Fibroblast of lung (primary cell): ENCODE data around the gene TXNDC8. TPM values are rescaled to one million over a fixed set of nuclear protein-coding genes. Genes with fewer than 3 reads are reported as not detected.
A peak's percentile ranks its signal among the peaks of the same experiment; 100 is the strongest.

Experiments
- DNase-seq, 2 donors: peaks; one replicate each; pipeline versions ENCODE4 v3.0.0 to v3.0.0-alpha.2; 2010; ENCODE audit warnings: low read depth in 2 of 2
- H2AFZ ChIP-seq: 2 replicates; pipeline ENCODE4 v1.5.1; 2012; ENCODE audit warnings: low read length, control low read depth, inconsistent platforms
- H3K27ac ChIP-seq: 2 replicates; pipeline ENCODE4 v1.5.1; 2011; ENCODE audit warnings: low read length, control low read depth; ENCODE audit not compliant: insufficient read depth
- H3K27me3 ChIP-seq: 2 replicates; pipeline ENCODE4 v1.5.1; 2011; ENCODE audit warnings: mild to moderate bottlenecking, low read length; ENCODE audit not compliant: control insufficient read depth, insufficient read depth
- H3K36me3 ChIP-seq: 2 replicates; pipeline ENCODE4 v1.5.1; 2011; ENCODE audit warnings: low read length; ENCODE audit not compliant: control insufficient read depth, insufficient read depth
- H3K4me1 ChIP-seq: 2 replicates; pipeline ENCODE4 v1.5.1; 2011; ENCODE audit warnings: low read length; ENCODE audit not compliant: control insufficient read depth, insufficient read depth; ENCODE audit errors: extremely low read depth
- H3K4me2 ChIP-seq: 2 replicates; pipeline ENCODE4 v1.5.1; 2011; ENCODE audit warnings: low read length, control low read depth; ENCODE audit not compliant: insufficient read depth; ENCODE audit errors: extremely low read depth
- H3K4me3 ChIP-seq, 4 experiments: fragments of 200-600 bp in 1 of 4; sonication (generic) in 1 of 4; replicated peaks in 1 of 4; 2 replicates each; pipeline ENCODE4 v1.5.1; 2011 to 2016; ENCODE audit warnings: low read length in 4 of 4, low read depth in 3 of 4, mild to moderate bottlenecking in 3 of 4, control low read depth in 2 of 4, inconsistent platforms in 1 of 4, mixed read lengths in 1 of 4; ENCODE audit not compliant: insufficient read depth in 1 of 4; ENCODE audit errors: control extremely low read depth in 1 of 4
- H3K79me2 ChIP-seq: 2 replicates; pipeline ENCODE4 v1.5.1; 2012; ENCODE audit warnings: mild to moderate bottlenecking, low read length, inconsistent platforms; ENCODE audit not compliant: control insufficient read depth, insufficient read depth
- H3K9ac ChIP-seq: 2 replicates; pipeline ENCODE4 v1.5.1; 2011; ENCODE audit warnings: mild to moderate bottlenecking, low read length, control low read depth; ENCODE audit not compliant: insufficient read depth
- H3K9me3 ChIP-seq: 2 replicates; pipeline ENCODE4 v1.5.1; 2012; ENCODE audit warnings: low read depth, low read length; ENCODE audit not compliant: control insufficient read depth, insufficient read depth
- H4K20me1 ChIP-seq: 2 replicates; pipeline ENCODE4 v1.5.1; 2011; ENCODE audit warnings: low read length; ENCODE audit not compliant: control insufficient read depth, insufficient read depth; ENCODE audit errors: extremely low read depth
- EZH2 ChIP-seq: IDR thresholded peaks from 2 replicates; pipeline ENCODE4 v1.5.1; 2012; ENCODE audit warnings: low read length, control low read depth, mild to moderate bottlenecking; ENCODE audit errors: missing control alignments
- polyA minus RNA-seq: library from RNA; depleted of rRNA, polyadenylated mRNA; stranded (reverse); fragments of >200 nt; gene quantifications from 2 replicates; pipeline ENCODE4 v1.2.3, GENCODE V29; 2011; ENCODE audit warnings: low replicate concordance
- polyA plus RNA-seq, 2 donors: library from polyadenylated mRNA; depleted of rRNA in 1 of 2; stranded (reverse) in 1 of 2; unstranded in 1 of 2; fragments of >200 nt; gene quantifications; 2 replicates each; pipeline ENCODE4 v1.2.1, GENCODE V29; 2011 to 2012; ENCODE audit warnings: missing spikeins in 1 of 2
- total RNA-seq: library from RNA; depleted of rRNA; stranded (reverse); fragments of >200 nt; gene quantifications from 2 replicates; pipeline ENCODE4 v1.2.1, GENCODE V29; 2014
- TF ChIP-seq, protein P1 (sequence below), 2 donors: IDR thresholded peaks in 1 of 2; conservative IDR thresholded peaks in 1 of 2; 1 replicate in 1 of 2; 2 replicates in 1 of 2; pipeline ENCODE4 v1.5.1; 2011 to 2012; ENCODE audit warnings: low read length in 2 of 2, control low read depth in 1 of 2, inconsistent platforms in 1 of 2, low read depth in 1 of 2, mild to moderate bottlenecking in 1 of 2

TXNDC8 gene
- total RNA-seq = not detected in 2 replicates
- polyA plus RNA-seq = not detected in 2 replicates
- polyA plus RNA-seq (2012) = not detected in 2 replicates
- not detected in 2 replicates for polyA minus RNA-seq

DNA sequence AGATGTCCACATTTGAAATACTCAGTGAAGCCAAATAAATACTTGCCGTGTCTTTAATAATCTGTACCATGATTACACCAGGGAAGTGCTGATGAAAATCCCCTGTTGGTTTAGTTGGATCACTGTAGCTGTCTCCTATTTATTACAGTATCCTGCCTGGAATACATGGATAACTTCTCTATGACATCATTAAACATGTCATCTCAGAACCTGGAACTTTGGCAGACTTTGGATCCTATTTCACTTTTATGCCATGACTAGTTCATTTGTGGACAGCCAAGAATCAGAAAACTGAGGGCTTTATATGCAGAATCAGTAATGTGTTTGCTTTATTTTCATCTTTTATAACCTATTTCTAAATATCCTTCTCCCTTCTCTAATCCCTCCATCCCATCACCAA is at the start of gene TXNDC8:
TXNDC8 (minus strand) TSS at position 137 of the 400 bp plus-strand sequence.
- peaks cover 6% of the 10 kb centered on the region for H3K4me1 ChIP-seq
- no peak within 1 kb of the TSS for H3K27ac ChIP-seq
- no peaks in the 10 kb centered on the region for H3K36me3 ChIP-seq
- H3K4me3 ChIP-seq = no peak within 1 kb of the TSS
- H2AFZ ChIP-seq = no peak within 1 kb of the TSS
- no peaks in the 10 kb centered on the region for H3K79me2 ChIP-seq
- no peak within 1 kb of the TSS for H3K9ac ChIP-seq
- no peaks in the 10 kb centered on the region for H4K20me1 ChIP-seq
- H3K27me3 ChIP-seq = no peaks in the 10 kb centered on the region
- peak; percentile 61 to 63 for DNase-seq
- no peak within 1 kb of the TSS for H3K4me2 ChIP-seq
- no peaks in the 10 kb centered on the region for H3K9me3 ChIP-seq
- TF ChIP-seq, protein P1, sequence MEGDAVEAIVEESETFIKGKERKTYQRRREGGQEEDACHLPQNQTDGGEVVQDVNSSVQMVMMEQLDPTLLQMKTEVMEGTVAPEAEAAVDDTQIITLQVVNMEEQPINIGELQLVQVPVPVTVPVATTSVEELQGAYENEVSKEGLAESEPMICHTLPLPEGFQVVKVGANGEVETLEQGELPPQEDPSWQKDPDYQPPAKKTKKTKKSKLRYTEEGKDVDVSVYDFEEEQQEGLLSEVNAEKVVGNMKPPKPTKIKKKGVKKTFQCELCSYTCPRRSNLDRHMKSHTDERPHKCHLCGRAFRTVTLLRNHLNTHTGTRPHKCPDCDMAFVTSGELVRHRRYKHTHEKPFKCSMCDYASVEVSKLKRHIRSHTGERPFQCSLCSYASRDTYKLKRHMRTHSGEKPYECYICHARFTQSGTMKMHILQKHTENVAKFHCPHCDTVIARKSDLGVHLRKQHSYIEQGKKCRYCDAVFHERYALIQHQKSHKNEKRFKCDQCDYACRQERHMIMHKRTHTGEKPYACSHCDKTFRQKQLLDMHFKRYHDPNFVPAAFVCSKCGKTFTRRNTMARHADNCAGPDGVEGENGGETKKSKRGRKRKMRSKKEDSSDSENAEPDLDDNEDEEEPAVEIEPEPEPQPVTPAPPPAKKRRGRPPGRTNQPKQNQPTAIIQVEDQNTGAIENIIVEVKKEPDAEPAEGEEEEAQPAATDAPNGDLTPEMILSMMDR (conservative IDR thresholded peaks at IDR 0.05 in 1 of 2, IDR thresholded peaks at IDR 0.05 in 1 of 2; ENCODE audit: low read depth in 1 of 2, low read length in 2 of 2) = no peak
- no peak for TF ChIP-seq EZH2

DNA sequence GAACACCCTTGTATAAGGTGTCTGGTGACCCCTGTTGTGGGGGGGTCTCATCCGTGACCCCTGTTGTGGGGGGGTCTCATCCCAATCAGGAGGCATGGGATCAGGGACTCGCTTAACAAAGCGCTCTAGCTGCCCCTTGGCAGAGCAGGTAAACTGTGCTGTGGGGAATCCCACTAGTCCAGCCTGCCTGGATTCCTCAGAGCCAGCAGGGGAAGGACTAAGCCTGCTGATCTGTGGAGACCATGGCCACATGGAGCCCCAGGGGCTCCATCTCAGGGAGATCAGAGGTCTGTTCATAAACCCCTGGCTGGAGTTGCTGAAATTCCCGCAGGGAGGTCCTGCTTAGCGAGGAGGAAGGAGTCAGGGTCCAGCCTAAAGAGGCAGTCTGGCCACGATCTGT is 45.8 kb upstream of the TXNDC8 start:
- Histone ChIP-seq H4K20me1 (no peaks in the 10 kb centered on the region), H3K4me2 (no peak overlapping the region), H3K4me1 (no peaks in the 10 kb centered on the region), H3K27ac (no peak overlapping the region), H3K36me3 (peaks cover 3% of the 10 kb centered on the region), H3K9me3 (no peaks in the 10 kb centered on the region), H3K4me3 (no peak overlapping the region), H3K9ac (no peak overlapping the region), H2AFZ (no peak overlapping the region), H3K79me2 (no peaks in the 10 kb centered on the region), H3K27me3 (no peaks in the 10 kb centered on the region)
- no peak for DNase-seq
- TF ChIP-seq EZH2 = no peak
- TF ChIP-seq, protein P1 (conservative IDR thresholded peaks at IDR 0.05 in 1 of 2, IDR thresholded peaks at IDR 0.05 in 1 of 2; ENCODE audit: low read depth in 1 of 2, low read length in 2 of 2) = no peak

DNA sequence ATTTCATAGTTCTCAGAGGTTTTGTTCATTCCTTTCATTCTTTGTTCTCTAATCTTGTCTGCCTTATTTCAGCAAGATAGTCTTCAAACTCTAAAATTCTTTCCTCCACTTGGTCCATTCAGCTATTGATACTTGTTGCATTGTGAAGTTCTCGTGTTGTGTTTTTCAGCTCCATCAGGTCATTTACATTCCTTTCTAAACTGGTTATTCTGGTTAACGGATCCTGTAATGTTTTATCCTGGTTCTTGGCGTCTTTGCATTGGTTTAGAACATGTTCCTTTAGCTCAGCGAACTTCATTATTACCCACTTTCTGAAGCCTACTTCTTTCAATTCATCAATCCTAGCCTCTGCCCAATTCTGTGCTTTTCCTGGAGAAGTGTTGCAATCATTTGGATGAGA is 45.1 kb upstream of the TXNDC8 start:
- H3K9me3 ChIP-seq = no peaks in the 10 kb centered on the region
- no peak overlapping the region for H3K9ac ChIP-seq
- peaks cover 3% of the 10 kb centered on the region for H3K36me3 ChIP-seq
- H3K4me3 ChIP-seq = no peak overlapping the region
- H4K20me1 ChIP-seq = no peaks in the 10 kb centered on the region
- H3K27ac ChIP-seq = no peak overlapping the region
- no peak overlapping the region for H2AFZ ChIP-seq
- no peaks in the 10 kb centered on the region for H3K4me1 ChIP-seq
- H3K27me3 ChIP-seq = no peaks in the 10 kb centered on the region
- H3K79me2 ChIP-seq = no peaks in the 10 kb centered on the region
- no peak overlapping the region for H3K4me2 ChIP-seq
- no peak for DNase-seq
- TF ChIP-seq, protein P1 (conservative IDR thresholded peaks at IDR 0.05 in 1 of 2, IDR thresholded peaks at IDR 0.05 in 1 of 2; ENCODE audit: low read depth in 1 of 2, low read length in 2 of 2) = no peak
- no peak for TF ChIP-seq EZH2
